Adrenal gland (tissue), 5 donors: ENCODE data around the gene RALGAPA1.
"Not testable (repeated sequence)": the region's sequence is repeated elsewhere in the genome, so short reads cannot be mapped to it uniquely, and the experiment has no call there.

Experiments
- CTCF ChIP-seq, 6 experiments: fragments of 450-650 bp in 4 of 6; fragments of 200-600 bp in 2 of 6; sonication (generic) in 1 of 6; IDR thresholded peaks; 1 replicate in 5 of 6; 2 replicates in 1 of 6; pipeline versions ENCODE4 v1.5.1 to v1.8.0; 2016 to 2021; ENCODE audit warnings: antibody characterized with exemption in 6 of 6, mild to moderate bottlenecking in 2 of 6, moderate library complexity in 1 of 6
- POLR2A ChIP-seq, 2 donors: fragments of 450-650 bp; IDR thresholded peaks; one replicate each; pipeline ENCODE4 v1.6.1; 2017; ENCODE audit warnings: antibody characterized with exemption in 2 of 2, mild to moderate bottlenecking in 2 of 2, moderate library complexity in 1 of 2
- donor health status: DM: no; HTN: no; CAD: no.

DNA sequence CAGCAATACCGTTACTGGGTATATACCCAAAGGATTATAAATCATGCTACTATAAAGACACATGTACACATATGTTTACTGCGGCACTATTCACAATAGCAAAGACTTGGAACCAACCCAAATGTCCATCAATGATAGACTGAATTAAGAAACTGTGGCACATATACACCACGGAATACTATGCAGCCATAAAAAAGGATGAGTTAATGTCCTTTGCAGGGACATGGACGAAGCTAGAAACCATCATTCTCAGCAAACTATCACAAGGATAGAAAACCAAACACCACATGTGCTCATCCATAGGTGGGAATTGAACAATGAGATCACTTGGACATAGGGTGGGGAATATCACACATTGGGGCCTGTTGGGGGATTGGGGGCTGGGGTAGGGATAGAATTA, 187.1 kb downstream of the RALGAPA1 start:
- TF ChIP-seq CTCF, POLR2A (IDR thresholded peaks at IDR 0.05): not testable (repeated sequence)
